Endometrial microvascular endothelial cells (primary cell): ENCODE results near the gene CHI3L2. TPM values are rescaled to one million over a fixed set of nuclear protein-coding genes. Genes with fewer than 3 reads are reported as not detected.

ENCODE experiments used
- in situ Hi-C: cut with HindIII; loops from 2 replicates; pipeline ENCODE4 v1.10.0; 2017; ENCODE audit warnings: low sequenced_read_pairs, low pct_unique_long_range_greater_than_20kb; ENCODE audit errors: inconsistent ontology term
- total RNA-seq: library from RNA; depleted of rRNA; stranded (reverse); fragments of >200 nt; gene quantifications from one replicate; pipeline ENCODE4 v1.2.3, GENCODE V29; 2015; ENCODE audit errors: inconsistent ontology term

The CHI3L2 gene
- total RNA-seq, 1 donor from 2014 or later: not detected

DNA sequence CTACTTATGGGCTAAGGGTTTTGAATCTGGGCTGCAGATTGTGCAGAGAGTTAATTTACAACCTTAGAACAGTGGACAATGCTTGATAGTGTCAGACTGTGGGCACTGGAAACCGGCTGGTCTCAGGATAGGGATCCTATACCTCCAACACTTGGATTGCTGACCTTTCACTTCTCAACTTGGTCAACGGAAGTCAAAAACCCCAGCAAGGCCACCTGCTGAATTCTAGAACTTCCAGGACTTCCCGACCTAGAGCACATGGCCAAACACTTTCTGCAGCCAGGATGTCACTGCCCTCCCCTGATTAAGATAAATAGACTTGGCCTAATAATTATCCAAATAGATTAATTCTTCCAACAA, 26.7 kb upstream of the CHI3L2 start:
- in situ Hi-C loops: loop anchor here (25.0 kb wide), 1 partner anchor 212 kb away; no protein-coding TSS in a partner anchor

DNA sequence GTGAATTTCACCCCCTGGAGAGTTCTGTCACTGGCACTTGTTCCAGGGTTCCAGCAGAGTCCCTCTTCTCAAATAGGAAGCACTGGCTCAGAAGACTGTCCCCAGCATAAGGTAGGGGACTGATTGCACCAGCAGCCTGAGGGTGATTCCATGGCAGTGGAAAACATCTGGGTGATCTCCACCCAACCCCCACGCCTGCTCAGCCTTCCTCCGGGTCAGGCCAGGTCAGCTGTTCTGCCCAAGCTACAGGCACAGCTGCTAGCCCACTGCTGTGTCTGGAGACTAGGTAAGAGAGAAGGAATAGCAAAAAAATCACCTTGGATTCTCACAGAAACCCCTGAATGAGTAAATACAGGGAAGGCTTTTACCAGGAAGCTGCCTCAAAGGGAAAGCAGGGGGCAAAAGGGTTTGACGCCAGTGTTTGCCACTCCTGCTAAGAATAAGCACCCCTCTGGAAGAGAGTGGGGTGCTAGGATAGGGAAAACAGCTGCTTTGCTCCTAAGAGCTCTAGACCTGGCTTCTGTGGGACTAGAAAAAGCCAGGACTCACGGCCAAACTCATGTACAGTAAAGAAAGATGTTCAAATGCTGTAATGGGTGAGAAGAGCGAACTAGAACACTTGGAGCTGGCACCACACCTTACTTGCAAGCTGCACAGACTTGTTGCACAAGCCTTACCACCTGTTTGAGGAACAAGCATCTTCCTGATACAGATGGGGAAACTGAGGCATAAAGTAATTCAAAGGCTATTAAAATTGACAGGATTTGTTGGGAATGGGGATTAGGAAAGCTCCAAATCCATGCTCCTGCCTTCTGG, 26.0 kb upstream of the CHI3L2 start:
- in situ Hi-C loops: loop anchor here (25.0 kb wide), 1 partner anchor 211 kb away; no protein-coding TSS in a partner anchor

DNA sequence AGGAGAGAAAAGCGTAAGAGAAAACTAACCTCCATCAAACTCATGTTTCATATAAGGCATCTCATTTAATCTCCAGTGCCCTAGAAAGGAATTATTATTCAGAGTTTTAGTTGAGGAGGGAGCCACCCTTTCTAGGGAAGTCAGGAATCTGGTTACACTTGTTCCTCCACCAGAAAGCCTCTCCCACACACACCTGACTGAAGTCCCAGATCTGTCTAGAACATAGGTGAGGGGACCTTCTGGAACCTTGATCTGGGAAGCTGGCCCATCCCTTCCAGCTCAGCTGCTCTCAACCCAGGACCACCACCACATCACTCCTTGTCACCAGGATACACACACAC, 25.2 kb upstream of the CHI3L2 start:
- in situ Hi-C loops: loop anchor here (25.0 kb wide), 1 partner anchor 210 kb away; no protein-coding TSS in a partner anchor

DNA sequence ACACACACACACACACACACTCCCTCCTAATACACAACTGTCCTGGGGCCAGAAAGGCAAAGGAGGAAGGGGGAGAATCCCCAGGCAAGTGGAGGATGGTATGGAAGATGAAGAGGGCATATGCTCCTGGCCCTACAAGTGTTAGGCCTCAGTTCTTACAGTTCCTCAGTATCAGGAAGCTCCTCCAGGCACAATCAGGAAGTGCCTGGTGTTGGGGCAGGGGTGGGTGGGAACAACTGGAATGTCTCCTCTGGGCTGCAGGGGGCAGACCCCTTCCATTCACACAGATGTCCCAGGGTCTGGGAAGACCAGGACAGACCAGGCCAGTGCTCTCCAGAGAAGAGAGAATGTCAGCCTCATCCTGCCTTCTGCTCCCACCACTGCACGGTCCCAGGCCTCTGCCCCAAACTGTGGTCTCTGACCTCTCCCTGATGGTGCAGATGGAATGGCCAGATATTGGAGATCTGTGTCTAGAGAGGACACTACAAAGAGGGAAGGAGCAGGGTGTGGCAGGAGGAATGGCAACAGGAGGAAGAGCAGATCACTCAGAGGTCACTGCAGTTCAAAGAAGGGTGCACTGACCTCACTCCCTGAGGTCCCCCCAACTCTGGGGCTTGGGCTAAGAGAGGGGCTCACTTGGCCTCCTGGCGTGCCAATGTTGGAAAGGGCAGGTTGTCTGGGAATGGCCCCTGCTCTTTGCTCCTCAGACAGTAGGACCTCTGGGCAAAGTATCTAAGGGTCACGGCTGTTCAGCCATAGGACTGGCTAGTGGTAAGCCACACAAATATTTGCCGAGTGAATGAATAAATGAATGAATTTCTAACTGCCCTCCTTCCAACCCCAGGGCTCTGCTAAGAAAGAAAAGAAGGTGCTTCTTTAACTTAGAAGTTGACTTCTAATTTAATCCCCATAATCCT, 24.5 kb upstream of the CHI3L2 start:
- in situ Hi-C loops: loop anchor here (25.0 kb wide), 1 partner anchor 209 kb away; no protein-coding TSS in a partner anchor

DNA sequence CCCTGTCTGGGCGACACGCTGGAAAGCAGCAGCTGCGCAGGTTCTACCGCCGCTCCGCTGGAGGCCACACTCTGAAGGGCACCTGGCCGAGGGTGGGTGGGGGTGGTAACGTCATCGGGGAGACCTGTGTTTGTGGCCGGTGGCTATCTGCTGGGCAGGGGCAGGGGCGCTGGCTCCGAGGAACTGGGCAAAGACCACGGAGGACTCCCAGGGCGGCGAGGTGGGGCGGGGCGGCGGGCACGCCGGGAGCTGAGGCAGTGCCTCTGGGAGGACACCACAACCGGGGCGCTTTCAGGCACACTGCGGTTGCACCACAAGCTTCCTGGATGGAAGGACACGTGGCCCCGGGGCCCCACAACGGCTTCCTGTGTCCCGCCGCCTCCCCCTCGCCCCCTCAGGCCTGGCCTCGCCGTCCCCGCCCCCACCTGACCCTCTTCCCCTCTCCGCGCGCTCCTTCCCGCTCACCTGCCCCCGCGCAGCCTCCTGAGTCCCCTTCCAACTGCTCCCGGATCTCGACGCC, 23.8 kb upstream of the CHI3L2 start:
- in situ Hi-C loops: loop anchor here (25.0 kb wide), 1 partner anchor 209 kb away; no protein-coding TSS in a partner anchor

- in situ Hi-C loops: loop anchor here (25.0 kb wide), 1 partner anchor 208 kb away; no protein-coding TSS in a partner anchor
Observed at GRCh38 chr1:111204201-111204982, 23.1 kb upstream of the CHI3L2 start.

- in situ Hi-C loops: loop anchor here (25.0 kb wide), 1 partner anchor 207 kb away; no protein-coding TSS in a partner anchor
Observed at GRCh38 chr1:111204983-111205713, 22.4 kb upstream of the CHI3L2 start.

DNA sequence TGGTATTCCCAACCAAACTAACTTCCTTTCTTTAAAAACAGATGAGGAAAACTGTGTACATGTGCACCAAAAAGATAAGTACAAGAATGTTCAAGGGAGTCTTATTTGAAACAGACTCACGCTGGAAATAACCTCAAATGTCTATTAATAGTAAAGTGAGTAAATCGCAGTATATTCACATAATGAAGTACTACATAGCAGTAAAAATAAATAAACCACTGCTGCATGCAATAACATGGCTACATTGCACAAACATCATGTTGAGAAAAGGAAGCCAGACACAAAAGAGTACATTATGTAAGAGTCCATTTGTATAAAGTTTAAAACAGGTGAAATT, 21.8 kb upstream of the CHI3L2 start:
- in situ Hi-C loops: loop anchor here (25.0 kb wide), 1 partner anchor 207 kb away; no protein-coding TSS in a partner anchor

- in situ Hi-C loops: loop anchor here (25.0 kb wide), 1 partner anchor 203 kb away; no protein-coding TSS in a partner anchor
Observed at GRCh38 chr1:111208921-111209320, 18.6 kb upstream of the CHI3L2 start.

DNA sequence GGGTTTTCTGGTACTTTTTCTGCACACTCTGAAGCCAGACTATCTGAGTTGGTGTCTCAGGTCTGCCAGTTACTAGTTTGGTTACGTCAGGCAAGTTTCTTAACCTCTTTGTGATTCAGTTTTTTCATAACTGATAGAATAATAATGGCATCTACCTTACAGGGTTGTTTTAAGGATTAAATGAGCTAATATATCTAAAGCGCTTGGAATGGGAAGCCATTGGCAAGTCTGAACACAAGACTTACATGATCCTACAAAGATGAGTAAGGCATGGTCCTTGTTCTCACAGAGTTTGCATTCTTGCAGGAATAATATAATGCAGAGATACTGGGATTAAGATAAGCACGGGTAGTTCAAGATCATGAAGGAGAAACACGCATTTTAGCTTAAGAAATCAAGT, 17.9 kb upstream of the CHI3L2 start:
- in situ Hi-C loops: loop anchor here (25.0 kb wide), 1 partner anchor 203 kb away; no protein-coding TSS in a partner anchor

DNA sequence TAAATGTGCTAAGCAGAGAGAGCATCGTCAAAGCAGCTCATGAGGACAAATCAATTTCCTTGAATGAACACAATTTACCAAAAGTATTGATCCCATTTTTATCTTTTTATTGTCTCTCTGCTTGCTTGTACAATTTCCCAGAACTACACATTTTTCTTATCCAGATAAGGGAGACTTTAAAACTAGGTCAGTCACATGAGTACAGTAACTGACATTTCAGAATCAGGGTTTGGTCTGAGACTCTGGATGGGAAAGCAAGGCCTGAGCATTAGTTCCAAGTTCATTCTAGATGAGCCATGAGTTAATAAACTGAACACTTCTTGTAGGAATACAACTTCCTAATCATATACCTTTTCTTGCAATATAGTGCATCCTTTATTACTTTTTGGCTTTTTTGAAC, 15.6 kb upstream of the CHI3L2 start:
- in situ Hi-C loops: loop anchor here (25.0 kb wide), 1 partner anchor 200 kb away; no protein-coding TSS in a partner anchor

DNA sequence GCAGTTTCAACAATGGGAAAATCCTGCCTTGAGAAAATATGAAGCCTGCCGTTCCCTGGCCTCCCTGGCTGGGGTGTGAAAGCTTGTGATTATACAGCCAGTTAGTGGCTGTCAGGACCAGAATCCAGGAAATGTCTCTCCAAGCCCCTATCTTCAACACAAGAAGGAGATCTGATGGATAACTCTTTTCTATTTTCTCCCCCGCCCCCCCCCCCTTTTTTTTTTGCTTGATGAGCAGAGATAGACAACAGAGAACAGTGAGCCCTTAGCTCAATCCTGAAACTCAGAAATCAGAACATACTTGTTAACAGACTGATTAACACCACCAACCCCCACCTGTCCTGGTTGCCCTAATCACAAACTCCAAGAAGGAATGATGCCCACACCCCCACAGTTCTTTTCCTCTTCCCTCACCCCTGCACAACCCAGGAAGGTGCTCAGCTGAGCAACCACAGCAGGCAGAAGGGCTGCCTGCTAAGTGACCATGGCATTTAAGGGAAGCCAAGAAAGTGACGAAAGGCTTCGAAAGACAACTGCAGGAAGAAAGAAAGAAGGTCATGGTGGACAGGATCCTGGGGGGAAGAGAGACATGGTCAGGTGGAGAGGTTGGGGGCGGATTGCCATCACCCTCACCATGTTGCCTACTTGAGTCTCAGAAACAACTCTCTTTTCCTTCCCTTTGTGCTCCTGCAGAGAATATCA, 14.7 kb upstream of the CHI3L2 start:
- in situ Hi-C loops: loop anchor here (25.0 kb wide), 1 partner anchor 200 kb away; no protein-coding TSS in a partner anchor

DNA sequence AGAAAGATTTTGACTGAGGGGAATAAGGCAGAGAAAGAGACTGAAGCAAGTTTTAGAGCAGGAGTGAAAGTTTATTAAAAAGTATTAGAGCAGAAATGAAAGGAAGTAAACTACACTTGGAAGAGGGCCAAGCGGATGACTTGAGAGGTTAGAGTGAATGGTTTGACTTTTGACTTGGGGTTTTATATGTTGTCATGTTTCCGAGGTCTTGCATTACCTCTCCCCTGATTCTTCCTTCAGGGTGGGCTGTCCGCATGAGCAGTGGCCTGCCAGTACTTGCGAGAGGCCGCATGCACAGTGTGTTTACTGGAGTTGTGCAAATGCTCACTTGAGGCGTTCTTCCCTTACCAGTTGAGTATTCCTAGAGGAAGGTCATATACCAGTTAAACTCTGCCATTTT, 14.1 kb upstream of the CHI3L2 start:
- in situ Hi-C loops: loop anchor here (25.0 kb wide), 1 partner anchor 199 kb away; no protein-coding TSS in a partner anchor

DNA sequence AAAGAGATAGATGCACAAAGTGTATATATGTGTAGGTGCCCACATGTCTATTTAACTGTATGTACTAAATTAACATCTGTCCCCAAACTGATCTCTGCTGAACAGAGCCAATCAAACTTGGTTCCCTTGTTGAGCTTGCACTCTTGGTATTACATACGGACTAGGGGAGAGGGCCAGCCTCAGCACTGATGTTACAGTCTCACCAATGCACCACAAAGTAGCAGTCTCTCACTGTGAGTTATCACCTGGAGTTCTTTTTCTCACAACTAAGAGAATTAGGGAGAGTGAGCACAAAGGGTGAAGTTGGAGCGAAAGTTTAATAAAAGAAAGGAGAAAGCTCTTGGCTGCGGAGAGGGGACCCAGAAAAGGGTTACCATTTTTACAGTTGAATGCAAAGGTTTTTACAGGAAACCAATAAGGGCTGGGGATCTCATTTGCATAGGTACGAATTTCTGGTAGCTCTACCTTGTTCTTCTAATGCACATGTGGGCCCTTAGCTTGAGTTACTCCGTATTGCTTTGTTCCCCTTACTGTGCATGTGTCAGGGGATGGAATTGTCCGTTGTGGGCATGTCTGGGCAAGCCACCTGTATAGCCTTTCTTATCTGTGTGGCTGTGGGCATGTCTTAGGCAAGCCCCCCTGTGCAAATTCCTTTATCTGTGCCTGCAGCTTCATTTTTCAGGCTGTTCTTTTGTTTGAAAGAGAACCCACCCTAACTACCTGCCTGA, 13.3 kb upstream of the CHI3L2 start:
- in situ Hi-C loops: loop anchor here (25.0 kb wide), 1 partner anchor 198 kb away; no protein-coding TSS in a partner anchor

GRCh38 chr1:111214884-111215283, 12.6 kb upstream of the CHI3L2 start:
- in situ Hi-C loops: loop anchor here (25.0 kb wide), 1 partner anchor 197 kb away; no protein-coding TSS in a partner anchor

GRCh38 chr1:111215285-111215684, 12.2 kb upstream of the CHI3L2 start:
- in situ Hi-C loops: loop anchor here (25.0 kb wide), 1 partner anchor 197 kb away; no protein-coding TSS in a partner anchor
